H1 (cell line): ENCODE measurements around the gene CTNS. TPM values are rescaled to one million over a fixed set of nuclear protein-coding genes. Genes with fewer than 3 reads are reported as not detected.

ENCODE experiments used
- CBX5 ChIP-seq: fragments of 300-800, 300-1000 bp; sonication (generic); IDR thresholded peaks from 2 replicates; pipeline ENCODE4 v1.7.1; 2016; ENCODE audit warnings: antibody characterized with exemption, low read length, low read depth
- CHD1 ChIP-seq: IDR thresholded peaks from 2 replicates; pipeline ENCODE4 v1.6.1; 2012; ENCODE audit warnings: low read depth, low read length, improper control_type of control experiment
- GTF2F1 ChIP-seq: IDR thresholded peaks from 2 replicates; pipeline ENCODE4 v1.6.1; 2012; ENCODE audit warnings: low read depth, low read length, improper control_type of control experiment, borderline replicate concordance
- HDAC6 ChIP-seq: IDR thresholded peaks from one replicate; pipeline ENCODE4 v1.7.1; 2012; ENCODE audit warnings: low read depth, mild to moderate bottlenecking, inconsistent platforms, low read length, moderate library complexity
- KDM5A ChIP-seq: fragments of 200-600 bp; IDR thresholded peaks from 2 replicates; pipeline ENCODE4 v1.7.1; 2012; ENCODE audit warnings: mild to moderate bottlenecking, low read length, inconsistent platforms, mixed read lengths
- NRF1 ChIP-seq: IDR thresholded peaks from 2 replicates; pipeline ENCODE4 v1.6.1; 2011; ENCODE audit warnings: mild to moderate bottlenecking, low read depth, low read length, improper control_type of control experiment
- RAD21 ChIP-seq, 2 experiments: IDR thresholded peaks in 1 of 2; conservative IDR thresholded peaks in 1 of 2; 2 replicates each; pipeline ENCODE4 v1.6.1; 2011; ENCODE audit warnings: low read depth in 2 of 2, low read length in 2 of 2, improper control_type of control experiment in 1 of 2, inconsistent platforms in 1 of 2, mild to moderate bottlenecking in 1 of 2, moderate library complexity in 1 of 2
- SP1 ChIP-seq: IDR thresholded peaks from 2 replicates; pipeline ENCODE4 v1.6.1; 2011; ENCODE audit warnings: low read depth, low read length
- SRF ChIP-seq: IDR thresholded peaks from 2 replicates; pipeline ENCODE4 v1.6.1; 2011; ENCODE audit warnings: mild to moderate bottlenecking, low read depth, low read length, moderate library complexity
- polyA plus RNA-seq, 7 experiments: library from polyadenylated mRNA; depleted of rRNA in 3 of 7; stranded (reverse) in 5 of 7; unstranded in 2 of 7; fragments of >200 nt in 5 of 7; fragments of 200-250 nt in 2 of 7; gene quantifications; 1 replicate in 5 of 7; 2 replicates in 1 of 7; 4 replicates in 1 of 7; pipeline versions ENCODE4 v1.2.1 to v1.2.3, GENCODE V29; 2011 to 2013; ENCODE audit warnings: missing spikeins in 2 of 7, mixed read lengths in 2 of 7
- total RNA-seq: library from RNA; stranded (reverse); fragmentation: NEBNext Ultra II Directional; extraction: Animal tissue kit (Norgen Biotek cat#: 25700); gene quantifications from 2 replicates; pipeline ENCODE4 v1.2.1, GENCODE V29; 2021

CTNS gene
- total and polyA plus RNA-seq, 2 of the 8 experiments (the other 6 are each of a cell fraction or from before 2014, with no cell fraction given) = 11.6 to 12.9 TPM

DNA sequence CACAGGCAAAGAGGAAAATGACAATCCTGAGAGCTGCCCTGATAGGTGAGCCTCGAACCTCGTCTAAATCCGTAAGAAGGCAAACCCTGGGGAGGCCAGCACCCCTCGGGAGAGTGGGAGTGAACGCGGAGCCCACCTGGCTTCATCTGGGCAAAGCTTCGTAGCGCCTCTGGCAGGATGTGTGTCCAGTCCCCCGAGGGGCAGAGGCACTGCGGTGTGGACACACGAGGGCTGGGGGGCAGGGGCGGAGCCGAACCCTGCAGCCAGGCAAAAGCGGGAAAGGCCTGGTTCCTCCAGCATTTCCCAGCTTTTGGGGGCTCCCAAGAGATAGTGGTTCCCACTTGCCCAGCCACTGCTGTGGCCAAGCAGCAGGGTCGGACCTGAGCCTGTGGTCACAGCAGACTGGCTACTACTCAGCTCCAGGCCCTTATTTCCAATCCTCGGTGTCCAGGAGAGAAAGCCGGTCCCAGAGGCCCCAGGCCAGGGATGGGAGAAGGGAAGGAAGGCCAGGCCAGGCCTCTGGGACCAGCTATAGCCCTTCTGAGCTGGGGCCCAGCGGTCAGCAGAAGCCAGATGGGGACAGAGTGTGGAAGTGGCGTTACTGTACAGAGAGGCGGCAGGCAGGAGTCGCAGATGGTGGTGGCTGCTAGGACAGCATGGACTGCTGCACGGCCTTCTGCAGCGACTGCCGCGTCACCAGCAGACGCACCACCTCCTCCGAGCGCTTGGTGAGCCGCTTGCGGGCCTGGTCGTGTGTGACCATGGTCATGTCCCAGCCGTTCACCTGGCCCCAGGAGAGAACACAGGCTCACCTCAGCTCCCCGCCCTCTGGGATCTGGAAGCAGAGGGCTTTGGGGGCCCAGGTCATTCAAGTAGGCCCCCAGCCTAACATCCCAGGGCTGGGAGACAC is 26.8 kb downstream of the CTNS start (continued):
- TF ChIP-seq KDM5A (no peak), RAD21 (IDR thresholded peaks at IDR 0.05 in 1 of 2, conservative IDR thresholded peaks at IDR 0.05 in 1 of 2; ENCODE audit: low read depth in 2 of 2, low read length in 2 of 2) (no peak), GTF2F1 (no peak), CHD1 (no peak), HDAC6 (no peak), NRF1 (no peak), SRF (no peak), CBX5 (no peak), SP1 (no peak)
